Neutrophil (primary cell): ENCODE results near the gene EPHA3.

Experiments
- H3K27ac ChIP-seq: fragments of 200-600 bp; sonication (generic); 2 replicates; pipeline ENCODE4 v1.5.1; 2016; ENCODE audit warnings: mild to moderate bottlenecking, moderate library complexity
- H3K27me3 ChIP-seq: fragments of 200-600 bp; sonication (generic); 2 replicates; pipeline ENCODE4 v1.6.0; 2016; ENCODE audit warnings: mild to moderate bottlenecking
- H3K36me3 ChIP-seq: fragments of 200-600 bp; sonication (generic); 2 replicates; pipeline ENCODE4 v1.5.1; 2017
- H3K4me1 ChIP-seq, 2 experiments: fragments of 200-600 bp in 1 of 2; sonication (generic) in 1 of 2; 1 replicate in 1 of 2; 2 replicates in 1 of 2; pipeline versions ENCODE4 v1.5.1 to v1.6.1; 2013 to 2016; ENCODE audit warnings: low read depth in 1 of 2, low read length in 1 of 2, mild to moderate bottlenecking in 1 of 2, moderate library complexity in 1 of 2; ENCODE audit not compliant: control insufficient read depth in 1 of 2, insufficient read depth in 1 of 2
- H3K4me3 ChIP-seq, 2 experiments: fragments of 200-600 bp in 1 of 2; sonication (generic) in 1 of 2; 1 replicate in 1 of 2; 2 replicates in 1 of 2; pipeline ENCODE4 v1.5.1; 2013 to 2016; ENCODE audit warnings: low read depth in 1 of 2, low read length in 1 of 2, mild to moderate bottlenecking in 1 of 2, moderate library complexity in 1 of 2
- H3K9me3 ChIP-seq: fragments of 200-600 bp; sonication (generic); 2 replicates; pipeline ENCODE4 v1.5.1; 2016
- TF ChIP-seq, protein P1 (sequence below): fragments of 200-600 bp; sonication (generic); IDR thresholded peaks from 2 replicates; pipeline ENCODE4 v1.5.1; 2016; ENCODE audit warnings: antibody characterized with exemption

The EPHA3 gene

DNA sequence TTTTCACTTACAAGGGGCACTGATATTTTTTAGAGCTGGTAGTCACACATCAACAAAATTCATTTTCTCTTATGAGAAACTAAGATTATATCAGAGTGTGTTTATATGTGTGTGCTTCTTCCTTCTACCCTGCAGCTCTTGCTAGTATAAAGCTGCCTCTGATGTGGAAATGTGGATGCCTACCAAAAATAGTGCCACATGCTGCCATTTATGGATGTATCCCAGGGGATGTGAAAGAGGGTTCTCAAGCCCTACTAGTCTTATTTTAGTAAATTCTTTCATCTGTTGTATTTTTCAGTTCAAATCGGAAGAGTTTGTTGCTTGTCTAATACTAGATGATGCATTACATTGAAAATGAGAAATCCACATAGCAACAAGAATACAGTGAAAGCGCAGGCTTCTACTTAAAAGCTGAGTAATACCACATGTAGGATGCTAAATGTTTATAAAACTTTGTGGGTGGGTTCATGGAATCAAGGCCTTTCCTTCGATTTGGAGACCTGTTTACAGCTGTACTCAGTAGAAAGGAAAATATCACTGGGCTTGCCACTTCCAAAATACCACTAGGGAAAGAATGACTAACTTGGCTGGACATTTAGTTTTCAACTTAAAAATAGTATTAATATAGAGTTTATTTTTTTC lies 399.2 kb downstream of the EPHA3 start:
- no peaks in the 10 kb centered on the region for H3K27me3 ChIP-seq
- TF ChIP-seq, protein P1, sequence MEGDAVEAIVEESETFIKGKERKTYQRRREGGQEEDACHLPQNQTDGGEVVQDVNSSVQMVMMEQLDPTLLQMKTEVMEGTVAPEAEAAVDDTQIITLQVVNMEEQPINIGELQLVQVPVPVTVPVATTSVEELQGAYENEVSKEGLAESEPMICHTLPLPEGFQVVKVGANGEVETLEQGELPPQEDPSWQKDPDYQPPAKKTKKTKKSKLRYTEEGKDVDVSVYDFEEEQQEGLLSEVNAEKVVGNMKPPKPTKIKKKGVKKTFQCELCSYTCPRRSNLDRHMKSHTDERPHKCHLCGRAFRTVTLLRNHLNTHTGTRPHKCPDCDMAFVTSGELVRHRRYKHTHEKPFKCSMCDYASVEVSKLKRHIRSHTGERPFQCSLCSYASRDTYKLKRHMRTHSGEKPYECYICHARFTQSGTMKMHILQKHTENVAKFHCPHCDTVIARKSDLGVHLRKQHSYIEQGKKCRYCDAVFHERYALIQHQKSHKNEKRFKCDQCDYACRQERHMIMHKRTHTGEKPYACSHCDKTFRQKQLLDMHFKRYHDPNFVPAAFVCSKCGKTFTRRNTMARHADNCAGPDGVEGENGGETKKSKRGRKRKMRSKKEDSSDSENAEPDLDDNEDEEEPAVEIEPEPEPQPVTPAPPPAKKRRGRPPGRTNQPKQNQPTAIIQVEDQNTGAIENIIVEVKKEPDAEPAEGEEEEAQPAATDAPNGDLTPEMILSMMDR, result no peak
- H3K27ac ChIP-seq, result no peak overlapping the region
- H3K4me1 ChIP-seq, result no peaks in the 10 kb centered on the region
- no peaks in the 10 kb centered on the region for H3K36me3 ChIP-seq
- H3K9me3 ChIP-seq, result no peaks in the 10 kb centered on the region
- H3K4me3 ChIP-seq, result no peak overlapping the region

DNA sequence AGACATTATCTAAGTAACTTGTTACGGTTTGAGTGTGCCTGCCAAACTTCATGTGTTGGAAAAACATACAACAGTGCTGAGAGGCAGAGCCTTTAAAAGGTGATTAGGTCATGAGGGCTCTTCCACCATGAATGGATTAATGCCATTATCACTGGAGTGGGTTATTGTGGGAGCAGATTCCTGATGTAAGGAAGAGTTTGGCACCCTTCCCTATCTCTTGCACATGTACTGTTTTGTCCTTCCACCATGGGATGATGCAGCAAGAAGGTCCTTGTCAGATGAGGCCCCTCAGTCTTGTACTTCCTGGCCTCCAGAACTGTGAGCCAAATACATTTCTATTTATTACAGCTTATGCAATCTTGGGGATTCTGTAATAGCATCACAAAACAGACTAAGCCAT lies 413.9 kb downstream of the EPHA3 start:
- TF ChIP-seq, protein P1, result no peak
- Histone ChIP-seq H3K36me3 (no peaks in the 10 kb centered on the region), H3K27ac (no peak overlapping the region), H3K4me3 (no peak overlapping the region), H3K9me3 (no peaks in the 10 kb centered on the region), H3K4me1 (no peaks in the 10 kb centered on the region), H3K27me3 (no peaks in the 10 kb centered on the region)

DNA sequence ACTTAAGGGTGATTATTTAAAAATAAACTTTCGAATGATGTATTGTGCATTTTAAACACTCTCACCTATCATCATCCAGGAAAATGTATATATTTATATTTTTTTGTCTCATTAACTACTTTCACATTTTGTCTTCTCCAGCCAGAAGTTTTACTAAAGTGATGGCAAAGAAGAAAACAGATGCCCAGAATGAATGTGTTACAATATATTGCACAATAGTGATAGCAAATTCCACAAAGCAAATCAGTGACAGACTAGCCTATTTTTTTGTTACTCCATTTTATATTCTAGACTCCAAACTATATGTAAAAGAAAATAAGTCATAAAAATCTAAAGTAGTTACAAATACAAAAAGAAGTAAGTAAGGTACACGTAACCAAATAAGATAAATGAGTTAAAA lies 414.7 kb downstream of the EPHA3 start:
- Histone ChIP-seq H3K27me3 (no peaks in the 10 kb centered on the region), H3K27ac (no peak overlapping the region), H3K9me3 (no peaks in the 10 kb centered on the region), H3K4me1 (no peaks in the 10 kb centered on the region), H3K4me3 (no peak overlapping the region), H3K36me3 (no peaks in the 10 kb centered on the region)
- TF ChIP-seq, protein P1, result no peak

DNA sequence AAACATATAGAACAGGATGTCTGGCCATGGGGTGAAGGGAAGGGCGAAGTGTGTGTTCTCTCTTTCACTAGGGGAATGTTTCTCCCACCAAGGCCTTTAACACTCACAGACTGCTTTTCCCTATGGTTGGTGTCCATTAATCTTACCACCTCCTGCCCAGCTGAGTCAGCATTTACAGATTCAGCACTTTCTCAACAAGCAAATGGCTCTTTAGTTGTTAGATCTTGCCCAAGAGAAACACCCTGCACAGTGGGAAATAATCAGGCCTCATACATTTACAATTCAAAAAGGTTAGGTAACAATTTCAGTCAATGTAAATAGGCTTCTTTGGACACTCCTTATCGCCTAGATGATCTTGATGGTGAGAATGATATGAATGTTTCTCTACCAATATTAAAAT lies 418.2 kb downstream of the EPHA3 start:
- TF ChIP-seq, protein P1, result no peak
- H3K4me1 ChIP-seq, result no peaks in the 10 kb centered on the region
- no peaks in the 10 kb centered on the region for H3K27me3 ChIP-seq
- H3K36me3 ChIP-seq, result no peaks in the 10 kb centered on the region
- no peak overlapping the region for H3K27ac ChIP-seq
- no peaks in the 10 kb centered on the region for H3K9me3 ChIP-seq
- H3K4me3 ChIP-seq, result no peak overlapping the region

DNA sequence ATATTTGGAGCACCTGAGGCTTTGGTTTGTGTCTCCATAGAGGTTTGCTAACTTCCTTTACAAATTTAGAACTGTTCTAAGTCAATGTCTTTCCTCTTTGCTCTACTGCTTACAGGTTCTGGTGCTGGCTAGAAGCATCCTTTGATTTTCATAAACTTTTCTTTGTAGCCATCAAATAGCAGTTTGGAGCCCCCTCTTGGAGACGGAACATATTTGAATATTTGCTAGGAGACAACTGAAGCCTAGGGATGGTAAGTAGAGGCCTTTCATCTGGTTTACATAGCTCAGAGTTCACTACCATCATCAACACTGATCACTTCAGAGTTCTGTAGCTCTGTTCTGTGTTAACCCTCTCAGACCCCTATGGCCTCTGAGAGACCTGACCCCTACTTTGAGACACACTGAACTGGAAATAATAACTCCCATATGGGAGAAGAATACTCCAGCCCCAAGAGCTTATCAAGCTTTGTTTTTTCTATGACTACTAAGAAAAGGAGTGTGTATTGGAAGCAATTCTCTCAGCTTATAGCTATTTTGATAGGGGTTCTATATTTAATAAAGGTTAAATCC lies 420.4 kb downstream of the EPHA3 start:
- no peaks in the 10 kb centered on the region for H3K36me3 ChIP-seq

More for the DNA sequence above, 420.4 kb downstream of the EPHA3 start:
- H3K4me1 ChIP-seq, result no peaks in the 10 kb centered on the region
- H3K9me3 ChIP-seq, result no peaks in the 10 kb centered on the region
- no peak overlapping the region for H3K4me3 ChIP-seq
- no peak overlapping the region for H3K27ac ChIP-seq
- no peaks in the 10 kb centered on the region for H3K27me3 ChIP-seq
- TF ChIP-seq, protein P1, result no peak
